Right hindlimb (tissue), 1 donor: ENCODE data around the gene RBM47.
"Not testable (repeated sequence)": the region's sequence is repeated elsewhere in the genome, so short reads cannot be mapped to it uniquely, and the experiment has no call there.

Experiments used
- DNase-seq: peaks from one replicate; pipeline ENCODE4 v3.0.0-alpha.2; 2018

The RBM47 gene

GRCh38 chr4:40482985-40483647 lies 146.5 kb downstream of the RBM47 start:
- no peak for DNase-seq

- no peak for DNase-seq
Observed at GRCh38 chr4:40481977-40482376, 147.7 kb downstream of the RBM47 start.

GRCh38 chr4:40480291-40480690 lies 149.4 kb downstream of the RBM47 start:
- no peak for DNase-seq

GRCh38 chr4:40479378-40479777 lies 150.3 kb downstream of the RBM47 start:
- no peak for DNase-seq

- no peak for DNase-seq
Observed at GRCh38 chr4:40475609-40476008, 154.1 kb downstream of the RBM47 start.

- no peak for DNase-seq
Observed at GRCh38 chr4:40473578-40474388, 155.9 kb downstream of the RBM47 start.

- DNase-seq: no peak
Observed at GRCh38 chr4:40471923-40472322, 157.7 kb downstream of the RBM47 start.

GRCh38 chr4:40466789-40467188 lies 162.9 kb downstream of the RBM47 start:
- DNase-seq: no peak

- no peak for DNase-seq
Observed at GRCh38 chr4:40462326-40462725, 167.3 kb downstream of the RBM47 start.

GRCh38 chr4:40461879-40462278 lies 167.8 kb downstream of the RBM47 start:
- no peak for DNase-seq

GRCh38 chr4:40461062-40461461 lies 168.6 kb downstream of the RBM47 start:
- no peak for DNase-seq

- DNase-seq: no peak
Observed at GRCh38 chr4:40458683-40459082, 171.0 kb downstream of the RBM47 start.

GRCh38 chr4:40458109-40458508 lies 171.6 kb downstream of the RBM47 start:
- DNase-seq: no peak

- DNase-seq: no peak
Observed at GRCh38 chr4:40455340-40455902, 174.2 kb downstream of the RBM47 start.

GRCh38 chr4:40454816-40455215 lies 174.8 kb downstream of the RBM47 start:
- DNase-seq: no peak

GRCh38 chr4:40453912-40454311 lies 175.8 kb downstream of the RBM47 start:
- no peak for DNase-seq

GRCh38 chr4:40448875-40449274 lies 180.8 kb downstream of the RBM47 start:
- no peak for DNase-seq

GRCh38 chr4:40446839-40447238 lies 182.8 kb downstream of the RBM47 start:
- no peak for DNase-seq

- DNase-seq: not testable (repeated sequence)
Observed at GRCh38 chr4:40446261-40446750, 183.4 kb downstream of the RBM47 start.

GRCh38 chr4:40445671-40446070 lies 184.0 kb downstream of the RBM47 start:
- DNase-seq: no peak

- DNase-seq: no peak
Observed at GRCh38 chr4:40441430-40441829, 188.2 kb downstream of the RBM47 start.

- DNase-seq: no peak
Observed at GRCh38 chr4:40439519-40439918, 190.1 kb downstream of the RBM47 start.

- no peak for DNase-seq
Observed at GRCh38 chr4:40438384-40439026, 191.2 kb downstream of the RBM47 start.
